HG03565 (cell line): Measurements from ENCODE around the gene GARRE1.
"Not testable (repeated sequence)": the region's sequence is repeated elsewhere in the genome, so short reads cannot be mapped to it uniquely, and the experiment has no call there.

ENCODE experiments used
- ATAC-seq: cut with Tn5 transposase; IDR thresholded peaks from one replicate; pipeline ENCODE4 v1.9.1; 2021; ENCODE audit warnings: mild to moderate bottlenecking, moderate library complexity; ENCODE audit not compliant: unreplicated experiment

Gene GARRE1

GRCh38 chr19:34230820-34231219 is 23.5 kb upstream of the GARRE1 start:
- no peak for ATAC-seq

DNA sequence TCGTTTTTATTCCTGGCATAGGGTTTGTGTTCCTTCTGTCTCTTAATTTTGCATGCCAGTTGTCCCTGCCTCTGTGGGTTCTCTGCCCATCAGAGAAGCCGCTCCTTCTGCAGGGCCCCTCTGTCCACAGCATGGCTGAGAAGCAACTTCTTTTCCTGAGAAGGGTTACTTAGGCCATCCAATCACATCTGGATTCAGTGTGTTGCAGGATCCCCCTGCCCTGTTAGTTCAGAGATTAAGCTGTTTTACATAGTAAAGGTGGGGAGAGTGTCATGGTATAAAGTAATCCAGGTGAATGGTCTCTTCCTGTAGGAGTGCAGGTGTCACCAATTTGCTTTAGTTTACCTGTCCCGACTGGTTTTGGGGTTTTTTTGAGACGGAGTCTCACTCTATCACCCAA is 22.9 kb upstream of the GARRE1 start:
- no peak for ATAC-seq

- ATAC-seq: peak; percentile 64
These were observed 21.5 kb upstream of the GARRE1 start for GRCh38 chr19:34232566-34233481.

DNA sequence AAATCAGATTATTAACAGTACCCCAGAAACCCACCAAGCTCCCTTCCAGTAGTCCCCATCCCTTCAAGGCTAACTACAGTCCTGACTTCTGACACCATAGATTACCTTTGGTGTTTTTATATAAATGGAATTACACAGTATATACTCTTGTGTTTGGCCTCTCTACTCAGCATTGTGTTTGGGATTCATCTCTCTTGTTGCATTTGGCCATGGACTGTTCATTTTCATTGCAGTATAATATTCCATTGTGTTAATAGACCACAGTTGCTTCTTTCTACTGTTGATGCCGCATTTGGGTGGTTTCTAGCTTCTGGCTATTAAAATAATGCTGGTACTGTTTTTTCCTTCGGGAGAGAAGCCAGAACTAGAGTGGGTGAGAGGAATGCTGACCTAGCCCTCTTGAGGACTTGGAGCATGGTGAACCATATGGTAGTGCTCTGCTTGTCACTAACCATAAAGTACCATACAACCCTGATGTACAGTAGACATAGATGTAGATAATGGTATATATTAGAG is 18.9 kb upstream of the GARRE1 start:
- ATAC-seq: no peak

DNA sequence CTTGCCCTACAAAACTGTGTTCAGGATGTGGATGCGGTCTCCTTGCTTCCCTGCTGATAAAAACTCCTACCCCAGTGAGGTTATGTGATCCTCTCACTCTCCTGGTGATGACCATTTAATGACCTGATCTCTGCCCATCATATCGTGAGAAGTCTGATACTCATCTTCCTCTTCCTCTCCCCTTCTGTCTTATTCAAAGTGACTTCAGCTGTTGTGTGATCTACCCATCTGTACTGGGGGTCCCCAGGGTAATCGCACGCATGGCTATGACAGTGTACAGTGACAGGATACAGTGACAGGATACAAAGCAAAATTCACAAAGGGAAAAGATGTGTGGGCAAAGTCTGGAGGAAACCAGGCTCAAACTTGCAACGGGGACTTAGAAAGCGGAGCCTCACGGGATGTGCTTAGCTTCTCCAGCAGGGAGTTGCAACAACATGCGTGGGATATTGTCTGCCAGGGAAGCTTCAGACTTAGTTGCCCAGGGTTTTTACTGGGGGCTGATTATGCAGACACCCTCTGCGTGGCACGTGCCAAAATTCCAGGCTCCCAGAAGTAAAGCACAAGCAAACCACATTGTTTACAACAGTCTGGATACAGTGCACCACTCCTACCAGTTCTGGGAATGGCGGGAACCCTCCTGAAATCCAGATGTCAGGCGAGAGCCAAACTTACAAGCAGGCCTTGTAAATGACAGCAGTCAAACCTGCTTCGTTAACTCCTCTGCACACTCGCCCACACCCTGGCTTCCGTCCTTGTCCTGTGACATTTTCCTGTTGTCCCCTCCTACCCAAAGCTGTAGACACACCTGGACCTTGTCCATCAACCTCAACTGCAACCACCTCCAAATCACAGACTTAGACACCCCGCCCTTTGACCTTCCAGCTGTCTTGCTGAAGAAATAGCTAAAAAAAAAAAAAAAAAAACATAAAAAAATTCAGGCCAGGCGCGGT is 18.0 kb upstream of the GARRE1 start:
- ATAC-seq: no peak

DNA sequence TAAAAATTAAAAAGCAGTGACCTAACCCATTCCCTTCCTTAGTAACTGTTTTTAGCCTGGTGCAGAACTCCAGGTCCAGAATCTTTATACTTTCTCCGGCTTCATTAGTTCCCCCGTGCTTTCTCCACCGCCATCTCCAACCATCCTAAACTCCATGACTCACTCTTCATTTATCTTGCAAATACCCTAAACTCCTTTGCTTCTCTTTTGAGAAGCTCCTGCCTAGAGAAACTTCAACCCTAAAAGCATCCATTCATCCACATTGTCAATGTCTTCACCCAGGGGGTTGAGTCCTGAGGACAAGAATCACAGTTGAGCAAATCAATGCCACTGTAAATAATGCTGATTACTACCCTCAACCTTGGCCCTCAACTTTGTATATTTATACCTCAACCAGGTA is 17.1 kb upstream of the GARRE1 start:
- ATAC-seq: no peak

DNA sequence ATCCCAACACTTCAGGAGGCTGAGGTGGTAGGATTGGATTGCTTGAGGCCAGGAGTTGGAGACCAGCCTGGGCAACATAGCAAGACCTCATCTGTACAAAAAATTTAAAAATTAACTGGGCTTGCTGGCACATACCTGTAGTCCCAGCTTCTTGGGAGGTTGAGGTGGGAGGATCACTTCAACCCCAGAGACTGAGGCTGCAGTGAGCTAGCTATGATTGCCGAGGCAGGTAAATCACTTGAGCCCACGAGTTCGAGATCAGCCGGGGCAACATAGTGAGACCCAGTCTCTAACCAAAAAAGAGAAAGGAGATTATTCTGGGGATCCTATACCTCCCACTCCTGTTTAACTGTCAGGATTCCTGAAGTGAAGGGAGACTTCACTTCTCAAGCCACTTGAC is 16.4 kb upstream of the GARRE1 start:
- no peak for ATAC-seq

GRCh38 chr19:34241513-34242337 is 12.6 kb upstream of the GARRE1 start:
- ATAC-seq: no peak

DNA sequence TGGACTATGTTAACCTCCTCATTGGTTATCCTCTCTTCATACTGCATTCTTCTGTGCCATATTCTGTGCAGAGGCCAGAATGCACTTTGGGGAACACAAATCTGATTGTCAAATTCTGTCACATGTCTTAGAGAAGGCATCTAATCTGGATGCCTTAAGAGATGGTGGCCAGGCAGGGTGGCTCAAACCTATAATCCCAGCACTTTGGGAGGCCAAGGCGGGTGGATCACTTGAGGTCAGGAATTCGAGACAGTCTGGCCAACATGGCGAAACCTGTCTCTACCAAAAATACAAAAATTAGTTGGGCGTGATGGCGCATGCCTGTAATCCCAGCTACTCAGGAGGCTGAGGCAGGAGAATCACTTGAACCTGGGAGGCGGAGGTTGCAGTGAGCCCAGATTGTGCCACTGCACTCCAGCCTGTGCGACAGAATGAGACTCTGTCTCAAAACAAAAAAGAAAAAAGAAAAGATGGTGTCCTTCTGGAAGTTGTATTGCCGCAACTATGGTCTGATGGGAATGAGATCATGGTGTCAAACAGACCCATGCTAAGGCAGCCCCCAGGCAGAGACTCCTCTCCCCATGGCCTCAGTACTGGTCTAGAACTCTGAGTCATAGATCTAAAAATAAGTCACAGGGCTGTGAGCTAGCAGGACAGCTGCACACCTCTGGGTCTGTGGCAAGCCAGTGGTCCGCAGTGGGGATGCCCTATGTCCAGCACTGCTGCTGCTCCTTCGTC is 11.0 kb upstream of the GARRE1 start:
- not testable (repeated sequence) for ATAC-seq

DNA sequence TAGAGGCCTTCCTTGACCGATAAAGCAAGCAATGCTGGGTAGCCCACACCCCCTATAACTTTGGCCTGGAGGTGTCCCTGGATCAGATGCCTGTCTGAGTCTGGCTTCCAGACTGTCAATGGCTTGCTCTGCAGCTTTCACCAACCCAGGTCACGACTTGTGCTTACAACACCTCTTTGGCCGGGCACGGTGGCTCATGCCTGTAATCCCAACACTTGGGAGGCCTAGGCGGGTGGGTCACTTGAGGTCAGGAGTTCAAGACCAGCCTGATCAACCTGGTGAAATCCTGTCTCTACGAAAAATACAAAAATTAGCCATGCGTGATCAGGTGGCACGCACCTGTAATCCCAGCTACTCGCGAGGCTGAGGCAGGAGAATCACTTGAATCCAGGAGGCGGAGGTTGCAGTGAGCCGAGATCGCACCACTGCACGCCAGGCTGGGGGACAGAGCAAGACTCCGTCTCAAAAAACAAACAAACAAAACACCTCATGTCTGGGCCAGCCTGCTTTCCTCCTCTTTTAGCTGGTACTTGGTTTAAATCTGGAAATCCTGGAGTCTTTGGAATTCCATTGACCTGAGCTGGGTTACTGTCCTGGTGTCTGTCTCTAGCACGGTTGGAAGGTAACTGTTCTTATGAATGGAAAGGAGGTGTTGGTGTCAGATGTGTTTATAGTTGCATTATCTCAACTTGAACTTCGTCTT is 10.3 kb upstream of the GARRE1 start:
- no peak for ATAC-seq

DNA sequence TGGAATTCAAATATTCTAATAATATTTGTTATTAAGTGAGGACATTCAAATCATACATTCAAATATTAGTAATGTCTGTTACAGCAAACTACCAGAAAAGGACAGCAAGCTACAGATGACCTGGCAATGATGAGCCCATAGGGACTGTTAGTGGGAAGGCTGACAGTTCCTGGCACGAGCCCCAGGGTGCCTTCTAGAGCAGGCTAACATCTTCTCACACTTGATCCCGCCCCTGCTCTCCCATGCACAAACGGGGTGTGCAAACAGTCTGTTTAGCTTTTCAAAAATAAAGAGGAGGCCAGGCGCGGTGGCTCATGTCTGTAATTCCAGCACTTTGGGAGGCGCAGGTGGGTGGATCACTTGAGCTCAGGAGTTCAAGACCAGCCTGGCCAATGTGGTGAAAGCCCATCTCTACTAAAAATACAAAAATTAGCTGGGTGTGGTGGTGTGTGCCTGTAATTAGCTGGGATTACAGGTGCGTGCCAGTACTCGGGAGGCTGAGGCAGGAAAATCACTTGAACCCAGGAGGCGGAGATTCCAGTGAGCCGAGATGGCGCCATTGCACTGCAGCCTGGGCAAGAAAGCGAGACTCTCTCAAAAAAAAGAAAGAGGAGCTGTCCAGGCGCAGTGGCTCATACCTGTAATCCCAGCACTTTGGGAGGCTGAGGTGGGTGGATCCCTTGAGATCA is 9.6 kb upstream of the GARRE1 start:
- ATAC-seq: no peak

DNA sequence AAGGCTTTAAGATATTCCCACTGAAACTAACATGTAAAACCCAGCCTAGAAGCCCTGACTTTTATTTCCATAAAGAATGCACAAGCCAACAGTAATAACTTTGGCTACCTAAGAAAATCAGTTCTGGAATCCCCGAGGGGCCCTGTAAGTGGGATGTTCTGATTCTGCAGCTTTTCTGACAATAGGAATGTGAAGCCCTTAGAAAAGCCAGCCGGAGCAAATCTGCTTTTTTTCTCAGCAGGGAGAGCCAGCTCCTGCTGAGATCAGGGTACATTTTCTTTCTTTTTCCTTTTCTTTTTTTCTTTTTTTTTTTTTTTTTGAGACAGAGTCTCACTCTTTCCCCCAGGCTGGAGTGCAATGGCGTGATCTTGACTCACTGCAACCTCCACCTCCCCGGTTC is 8.0 kb upstream of the GARRE1 start:
- no peak for ATAC-seq

DNA sequence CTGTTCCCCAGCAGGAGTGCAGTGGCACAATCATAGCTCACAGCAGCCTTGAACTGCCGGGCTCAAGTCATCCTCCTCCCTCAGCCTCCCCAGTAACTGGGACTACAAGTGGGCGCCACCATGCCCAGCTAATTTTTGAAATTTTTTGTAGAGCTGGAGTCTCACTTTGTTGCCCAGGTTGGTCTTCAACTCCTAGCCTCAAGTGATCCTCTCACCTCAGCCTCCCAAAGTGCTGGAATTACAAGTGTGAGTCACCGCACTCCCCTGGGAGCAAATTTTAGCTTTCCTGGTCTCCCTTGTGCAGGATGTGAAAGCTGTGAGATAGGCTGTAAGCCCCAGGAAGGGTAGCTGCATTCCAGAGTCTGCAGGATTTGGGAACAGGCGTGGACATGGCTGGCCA is 5.4 kb upstream of the GARRE1 start:
- ATAC-seq: no peak

- not testable (repeated sequence) for ATAC-seq
These were observed 1.2 kb upstream of the GARRE1 start for GRCh38 chr19:34253167-34253566.

GRCh38 chr19:34253681-34254045 is 691 bp upstream of the GARRE1 start:
- ATAC-seq: not testable (repeated sequence)

GRCh38 chr19:34254698-34255432 is 511 bp downstream of the GARRE1 start:
- peak; percentile 38 for ATAC-seq

DNA sequence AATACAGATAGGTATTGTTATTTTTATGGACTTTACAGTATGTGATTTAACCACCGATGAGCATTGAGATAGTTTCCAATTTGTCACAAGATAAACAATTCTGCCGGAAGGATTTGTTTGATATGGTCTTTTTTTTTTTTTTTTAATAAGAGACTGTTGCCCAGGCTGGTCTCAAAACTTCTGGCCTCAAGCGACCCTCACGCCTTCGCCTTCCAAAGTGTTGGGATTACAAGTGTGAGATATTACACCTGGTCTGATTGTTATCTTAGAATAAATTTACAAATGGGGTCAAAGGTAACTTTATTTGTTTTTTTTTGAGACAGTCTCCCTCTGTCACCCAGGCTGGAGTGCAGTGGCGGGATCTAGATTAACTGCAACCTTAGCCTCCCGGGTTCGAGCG is 1.2 kb downstream of the GARRE1 start:
- ATAC-seq: no peak
